K562 (cell line): ENCODE results near the gene DNAAF8. TPM values are rescaled to one million over a fixed set of nuclear protein-coding genes. Genes with fewer than 3 reads are reported as not detected.

Experiments used
- E2F6 ChIP-seq, 2 experiments: IDR thresholded peaks; 2 replicates each; pipeline ENCODE4 v1.6.1; 2011; ENCODE audit warnings: borderline replicate concordance in 1 of 2, control low read depth in 1 of 2, low read depth in 1 of 2, low read length in 1 of 2, mild to moderate bottlenecking in 1 of 2, mixed read lengths in 1 of 2, moderate library complexity in 1 of 2; ENCODE audit not compliant: insufficient read depth in 1 of 2, insufficient read length in 1 of 2, poor library complexity in 1 of 2, severe bottlenecking in 1 of 2; ENCODE audit errors: extremely low read depth in 1 of 2
- GABPB1 ChIP-seq: sonication (generic); formaldehyde crosslinking; IDR thresholded peaks from 2 replicates; pipeline ENCODE4 v1.8.0; 2022; ENCODE audit warnings: mild to moderate bottlenecking, missing genetic modification reagents
- HOXB6 ChIP-seq: fragments of 250-450 bp; sonication (Bioruptor Pico); IDR thresholded peaks from 2 replicates; pipeline ENCODE4 v1.5.1; 2022; ENCODE audit warnings: mild to moderate bottlenecking, borderline replicate concordance
- KLF13 ChIP-seq: fragments of 450-650 bp; IDR thresholded peaks from 2 replicates; pipeline ENCODE4 v1.6.1; 2016; ENCODE audit warnings: missing genetic modification characterization, low read depth, mild to moderate bottlenecking, missing compliant biosample characterization, moderate library complexity, borderline replicate concordance
- MAZ ChIP-seq, 2 experiments: fragments of 450-650 bp in 1 of 2; sonication (generic) in 1 of 2; formaldehyde crosslinking; IDR thresholded peaks in 1 of 2; conservative IDR thresholded peaks in 1 of 2; 2 replicates each; pipeline versions ENCODE4 v1.4.0 to v1.5.0; 2020; ENCODE audit warnings: mild to moderate bottlenecking in 1 of 2, missing genetic modification reagents in 1 of 2
- MBD2 ChIP-seq: sonication (generic); IDR thresholded peaks from 2 replicates; pipeline ENCODE4 v1.6.1; 2016; ENCODE audit warnings: low read depth, borderline replicate concordance
- MYC ChIP-seq, 2 experiments: fragments of 250-450 bp in 1 of 2; sonication (Bioruptor Pico) in 1 of 2; IDR thresholded peaks; 2 replicates each; pipeline versions ENCODE4 v1.5.1 to v1.6.1; 2012 to 2021; ENCODE audit warnings: low read depth in 2 of 2, borderline replicate concordance in 1 of 2, improper control_type of control experiment in 1 of 2, low read length in 1 of 2, mild to moderate bottlenecking in 1 of 2, moderate library complexity in 1 of 2
- NCOA6 ChIP-seq: fragments of 450-650 bp; IDR thresholded peaks from 2 replicates; pipeline ENCODE4 v1.6.1; 2017; ENCODE audit warnings: mild to moderate bottlenecking
- NR2C2 ChIP-seq, 2 experiments: fragments of 200-800 bp in 1 of 2; sonication (Bioruptor generic) in 1 of 2; sonication (generic) in 1 of 2; formaldehyde crosslinking in 1 of 2; IDR thresholded peaks; 2 replicates each; pipeline versions ENCODE4 v1.6.1 to v1.8.0; 2016 to 2022; ENCODE audit warnings: mild to moderate bottlenecking in 1 of 2, missing compliant biosample characterization in 1 of 2, missing genetic modification characterization in 1 of 2, missing genetic modification reagents in 1 of 2
- RBM25 ChIP-seq: fragments of 200-400 bp; formaldehyde crosslinking; IDR thresholded peaks from 2 replicates; pipeline ENCODE4 v1.6.1; 2018; ENCODE audit warnings: low read length, low read depth, moderate library complexity; ENCODE audit not compliant: severe bottlenecking
- RCOR1 ChIP-seq, 2 experiments: IDR thresholded peaks; 2 replicates each; pipeline ENCODE4 v1.6.1; 2012; ENCODE audit warnings: low read depth in 2 of 2, low read length in 2 of 2, borderline replicate concordance in 1 of 2, improper control_type of control experiment in 1 of 2
- SMARCB1 ChIP-seq: IDR thresholded peaks from 2 replicates; pipeline ENCODE4 v1.6.1; 2011; ENCODE audit warnings: improper control_type of control experiment, low read depth; ENCODE audit not compliant: insufficient read length
- SRSF9 ChIP-seq: fragments of 200-400 bp; formaldehyde crosslinking; IDR thresholded peaks from 2 replicates; pipeline ENCODE4 v1.6.1; 2017; ENCODE audit warnings: low read depth, low read length, borderline replicate concordance
- TAF7 ChIP-seq: fragments of 450-650 bp; IDR thresholded peaks from 2 replicates; pipeline ENCODE4 v1.6.1; 2016; ENCODE audit warnings: missing genetic modification characterization, missing compliant biosample characterization
- TCF3 ChIP-seq: sonication (generic); formaldehyde crosslinking; IDR thresholded peaks from 2 replicates; pipeline ENCODE4 v1.4.0; 2020; ENCODE audit warnings: mild to moderate bottlenecking, missing genetic modification reagents
- ZBTB49 ChIP-seq: sonication (generic); formaldehyde crosslinking; IDR thresholded peaks from 2 replicates; pipeline ENCODE4 v1.8.0; 2022; ENCODE audit warnings: missing genetic modification reagents, mild to moderate bottlenecking, borderline replicate concordance
- ZFX ChIP-seq: sonication (generic); formaldehyde crosslinking; IDR thresholded peaks from 2 replicates; pipeline ENCODE4 v1.8.0; 2022; ENCODE audit warnings: mild to moderate bottlenecking, missing genetic modification reagents, moderate library complexity
- ZNF143 ChIP-seq: sonication (generic); formaldehyde crosslinking; IDR thresholded peaks from 2 replicates; pipeline ENCODE4 v1.9.0; 2022; ENCODE audit warnings: mild to moderate bottlenecking, missing genetic modification reagents
- ZNF23 ChIP-seq: fragments of 250-450 bp; sonication (Bioruptor Pico); IDR thresholded peaks from 2 replicates; pipeline ENCODE4 v1.4.0; 2020; ENCODE audit warnings: mild to moderate bottlenecking
- polyA plus RNA-seq, 8 experiments: library from polyadenylated mRNA; depleted of rRNA in 4 of 8; stranded (reverse) in 5 of 8; unstranded in 3 of 8; fragments of >200 nt; fragmentation: Nextera tagmentation in 2 of 8; fragmentation: Illumina TruSeq in 1 of 8; extraction: Ambion mirVana in 2 of 8; extraction: Trizol in 1 of 8; gene quantifications; 2 replicates each; pipeline versions ENCODE4 v1.2.1 to v1.2.3, GENCODE V29; 2011 to 2014; ENCODE audit warnings: inconsistent platforms in 1 of 8, missing spikeins in 1 of 8
- total RNA-seq, 7 experiments: library from RNA; depleted of rRNA in 6 of 7; stranded (reverse); fragments of >200 nt in 6 of 7; fragmentation: Illumina TruSeq in 2 of 7; extraction: Trizol in 2 of 7; gene quantifications; 2 replicates each; pipeline versions ENCODE4 v1.2.1 to v1.2.3, GENCODE V29; 2011 to 2021; ENCODE audit warnings: low replicate concordance in 1 of 7

DNAAF8 gene
- total and polyA plus RNA-seq, 9 of the 15 experiments (the other 6 are each of a cell fraction or from before 2014, with no cell fraction given) = 0.04 to 0.12 (median 0.10) TPM; not detected in 6

- no peak for TF ChIP-seq ZNF23 (CRISPR knock-in tag)
- no peak for TF ChIP-seq TAF7 (tag)
- TF ChIP-seq NR2C2 (CRISPR knock-in tag; IDR thresholded peaks at IDR 0.05) = peak; percentile 98
- peak; percentile 100 for TF ChIP-seq NR2C2 (tag; IDR thresholded peaks at IDR 0.05)
- no peak for TF ChIP-seq ZBTB49 (CRISPR knock-in tag)
- no peak for TF ChIP-seq SMARCB1
- TF ChIP-seq E2F6 (IDR thresholded peaks at IDR 0.05; ENCODE audit: borderline replicate concordance in 1 of 2, extremely low read depth in 1 of 2, insufficient read depth in 1 of 2, insufficient read length in 1 of 2, low read depth in 1 of 2, low read length in 1 of 2, poor library complexity in 1 of 2, severe bottlenecking in 1 of 2) = peak; percentile 57 to 70
- no peak for TF ChIP-seq HOXB6 (CRISPR knock-in tag)
- no peak for TF ChIP-seq NCOA6
- TF ChIP-seq MYC (IDR thresholded peaks at IDR 0.05; ENCODE audit: low read depth, low read length) = peak; percentile 90
- 0 out of 2 replicates have a peak, but pooled peaks have one; percentile 57 for TF ChIP-seq MYC (CRISPR knock-in tag; IDR thresholded peaks at IDR 0.05; ENCODE audit: borderline replicate concordance, low read depth)
- TF ChIP-seq ZFX (CRISPR knock-in tag) = peak; percentile 80
- peak; percentile 98 for TF ChIP-seq GABPB1
- peak; percentile 85 to 86 for TF ChIP-seq MAZ (CRISPR knock-in tag; conservative IDR thresholded peaks at IDR 0.05 in 1 of 2, IDR thresholded peaks at IDR 0.05 in 1 of 2)
- peak; percentile 95 for TF ChIP-seq KLF13 (tag)
- no peak for TF ChIP-seq RCOR1 (IDR thresholded peaks at IDR 0.05; ENCODE audit: borderline replicate concordance in 1 of 2, low read depth in 2 of 2, low read length in 2 of 2)
- TF ChIP-seq ZNF143 = peak; percentile 85
- TF ChIP-seq TCF3 (CRISPR knock-in tag) = no peak
- TF ChIP-seq SRSF9 = no peak
- TF ChIP-seq MBD2 = peak; percentile 69; the same call in 1 of the 2 replicates
- peak; percentile 41 for TF ChIP-seq RBM25
Measured at GRCh38 chr16:4734063-4734729, at the start of gene DNAAF8, which contains the start of gene ANKS3 (continued).
